Dedifferentiated amniotic fluid mesenchymal stem cell (primary cell): Measurements from ENCODE around the gene TMC3.
"Not testable (repeated sequence)": the region's sequence is repeated elsewhere in the genome, so short reads cannot be mapped to it uniquely, and the experiment has no call there.

Experiments used
- DNase-seq: peaks from one replicate; pipeline ENCODE4 v3.0.0-alpha.2; 2016; ENCODE audit errors: extremely low spot score

TMC3 gene

GRCh38 chr15:81346611-81347010 is 27.4 kb downstream of the TMC3 start:
- no peak for DNase-seq

- DNase-seq, result no peak
These were observed 30.6 kb downstream of the TMC3 start for GRCh38 chr15:81343371-81343770.

GRCh38 chr15:81341351-81341750 is 32.7 kb downstream of the TMC3 start:
- DNase-seq, result no peak

- no peak for DNase-seq
These were observed 34.2 kb downstream of the TMC3 start for GRCh38 chr15:81339851-81340250.

GRCh38 chr15:81339321-81339720 is 34.7 kb downstream of the TMC3 start:
- DNase-seq, result no peak

- peak; percentile 76 for DNase-seq
These were observed 35.6 kb downstream of the TMC3 start for GRCh38 chr15:81338170-81339007.

GRCh38 chr15:81337713-81338157 is 36.3 kb downstream of the TMC3 start:
- no peak for DNase-seq

GRCh38 chr15:81337241-81337640 is 36.8 kb downstream of the TMC3 start:
- no peak for DNase-seq

GRCh38 chr15:81336568-81336967 is 37.4 kb downstream of the TMC3 start:
- no peak for DNase-seq

- no peak for DNase-seq
These were observed 38.4 kb downstream of the TMC3 start for GRCh38 chr15:81335631-81336030.

- DNase-seq, result no peak
These were observed 39.1 kb downstream of the TMC3 start for GRCh38 chr15:81334768-81335435.

GRCh38 chr15:81333363-81333762 is 40.6 kb downstream of the TMC3 start:
- no peak for DNase-seq

- DNase-seq, result no peak
These were observed 41.7 kb downstream of the TMC3 start for GRCh38 chr15:81332326-81332725.

- DNase-seq, result no peak
These were observed 42.4 kb downstream of the TMC3 start for GRCh38 chr15:81331600-81331999.

GRCh38 chr15:81331141-81331540 is 42.9 kb downstream of the TMC3 start:
- DNase-seq, result not testable (repeated sequence)

GRCh38 chr15:81330366-81331090 is 43.5 kb downstream of the TMC3 start:
- DNase-seq, result no peak

- DNase-seq, result no peak
These were observed 44.6 kb downstream of the TMC3 start for GRCh38 chr15:81329446-81329845.

GRCh38 chr15:81327516-81327915 is 46.5 kb downstream of the TMC3 start:
- DNase-seq, result peak; percentile 83

- no peak for DNase-seq
These were observed 47.4 kb downstream of the TMC3 start for GRCh38 chr15:81326466-81327212.

GRCh38 chr15:81323944-81324881 is 49.8 kb downstream of the TMC3 start, which contains the start of gene STARD5:
Gene STARD5, minus strand, starts transcription at chr15:81324141. Its CDS starts 42 bp downstream, at chr15:81324099.
- peak; percentile 98 for DNase-seq

GRCh38 chr15:81323559-81323943 is 50.5 kb downstream of the TMC3 start:
- no peak for DNase-seq
